ENCODE measurements around the gene ERCC6L2. TPM values are rescaled to one million over a fixed set of nuclear protein-coding genes. Genes with fewer than 3 reads are reported as not detected.

ERCC6L2 gene
- total RNA-seq = 45.5 and 45.6 TPM in 2 replicates

GRCh38 chr9:95875305-95876137 lies at the start of gene ERCC6L2:
Gene ERCC6L2, plus strand, starts transcription at chr9:95875691. Its CDS starts 348 bp downstream, at chr9:95876039.

Measured in myometrial cell (primary cell).